Activated T-helper 17 cell treated with anti-CD3 and anti-CD28 coated beads, Interleukin-2, amount 50 U/mL, for 72 hours (primary cell): ENCODE data around the gene EGLN2. TPM values are rescaled to one million over a fixed set of nuclear protein-coding genes. Genes with fewer than 3 reads are reported as not detected.

Experiments used
- ATAC-seq: fragments of 150-1000 bp; cut with Tn5 transposase; replicated peaks from 2 replicates; pipeline ENCODE4 v1.10.0; 2021; ENCODE audit warnings: mild to moderate bottlenecking, moderate library complexity
- H3K27ac Mint-ChIP-seq: one replicate; pipeline ENCODE4 v1.8.0; 2022; ENCODE audit warnings: mixed read lengths
- H3K27me3 Mint-ChIP-seq: one replicate; pipeline ENCODE4 v1.8.0; 2022; ENCODE audit warnings: mixed read lengths
- H3K36me3 Mint-ChIP-seq: one replicate; pipeline ENCODE4 v1.8.0; 2022; ENCODE audit warnings: low read depth, mild to moderate bottlenecking, mixed read lengths
- H3K4me1 Mint-ChIP-seq: one replicate; pipeline ENCODE4 v1.8.0; 2022; ENCODE audit warnings: mixed read lengths
- H3K4me3 Mint-ChIP-seq: one replicate; pipeline ENCODE4 v1.8.0; 2022; ENCODE audit warnings: mild to moderate bottlenecking, mixed read lengths
- H3K9me3 Mint-ChIP-seq: one replicate; pipeline ENCODE4 v1.8.0; 2022; ENCODE audit warnings: mixed read lengths
- total RNA-seq, 2 donors: library from RNA; stranded (reverse); gene quantifications; one replicate each; pipeline ENCODE4 v1.2.3, GENCODE V29; 2022

The EGLN2 gene
- 10 to 100 TPM; 78.1 to 86.8 TPM for total RNA-seq

- no peaks in the 10 kb centered on the region for H3K9me3 Mint-ChIP-seq
- H3K27ac Mint-ChIP-seq = peak within 1 kb of the TSS; percentile 95
- ATAC-seq = peak; percentile 87
- H3K36me3 Mint-ChIP-seq = peaks cover 50% of the 10 kb centered on the region
- H3K27me3 Mint-ChIP-seq = no peaks in the 10 kb centered on the region
- peaks cover 38% of the 10 kb centered on the region for H3K4me1 Mint-ChIP-seq
- H3K4me3 Mint-ChIP-seq = peak within 1 kb of the TSS; percentile 94
Observed at GRCh38 chr19:40798683-40799557, at the start of gene EGLN2. Gene EGLN2 (plus strand): TSS chr19:40799191. CDS start chr19:40800573, 1,382 bp downstream.

- no peaks in the 10 kb centered on the region for H3K27me3 Mint-ChIP-seq
- H3K4me3 Mint-ChIP-seq = peak within 1 kb of the TSS; percentile 97
- H3K36me3 Mint-ChIP-seq = peaks cover 55% of the 10 kb centered on the region
- peak; percentile 86 for ATAC-seq
- H3K9me3 Mint-ChIP-seq = no peaks in the 10 kb centered on the region
- peaks cover 14% of the 10 kb centered on the region for H3K4me1 Mint-ChIP-seq
- peak within 1 kb of the TSS; percentile 97 for H3K27ac Mint-ChIP-seq
Observed at GRCh38 chr19:40750058-40750873, 48.7 kb upstream of the EGLN2 start, which contains the start of gene ACTMAP. Gene ACTMAP (minus strand): TSS chr19:40750477. CDS start chr19:40749803, 674 bp downstream.

GRCh38 chr19:40750874-40751537 is 48.0 kb upstream of the EGLN2 start, which contains the start of gene SNRPA:
Gene SNRPA (plus strand): TSS chr19:40751203. CDS start chr19:40751409, 206 bp downstream.
- Mint-ChIP-seq H3K36me3 (peaks cover 62% of the 10 kb centered on the region), H3K4me1 (peaks cover 18% of the 10 kb centered on the region)
- ATAC-seq = peak; percentile 74

GRCh38 chr19:40752257-40752781 is 46.7 kb upstream of the EGLN2 start:
- H3K4me1 Mint-ChIP-seq = peaks cover 25% of the 10 kb centered on the region
- ATAC-seq = no peak
- peaks cover 75% of the 10 kb centered on the region for H3K36me3 Mint-ChIP-seq
- peak overlapping the region; percentile 97 for H3K27ac Mint-ChIP-seq
- peak overlapping the region; percentile 97 for H3K4me3 Mint-ChIP-seq
- H3K27me3 Mint-ChIP-seq = no peaks in the 10 kb centered on the region
- no peaks in the 10 kb centered on the region for H3K9me3 Mint-ChIP-seq

More at GRCh38 chr19:40750874-40751537, 48.0 kb upstream of the EGLN2 start, which contains the start of gene SNRPA:
- H3K9me3 Mint-ChIP-seq = no peaks in the 10 kb centered on the region
- H3K27me3 Mint-ChIP-seq = no peaks in the 10 kb centered on the region
- H3K27ac Mint-ChIP-seq = peak within 1 kb of the TSS; percentile 97
- peak within 1 kb of the TSS; percentile 97 for H3K4me3 Mint-ChIP-seq

- Mint-ChIP-seq H3K27me3 (no peaks in the 10 kb centered on the region), H3K36me3 (peaks cover 99% of the 10 kb centered on the region), H3K4me3 (peak overlapping the region; percentile 97), H3K4me1 (peaks cover 29% of the 10 kb centered on the region), H3K27ac (peak overlapping the region; percentile 86), H3K9me3 (no peaks in the 10 kb centered on the region)
- ATAC-seq = peak; percentile 7
Observed at GRCh38 chr19:40754611-40755247, 44.3 kb upstream of the EGLN2 start.

GRCh38 chr19:40755248-40755624 is 43.8 kb upstream of the EGLN2 start:
- Mint-ChIP-seq H3K27me3 (no peaks in the 10 kb centered on the region), H3K4me3 (peak overlapping the region; percentile 97), H3K9me3 (no peaks in the 10 kb centered on the region), H3K36me3 (peaks cover 99% of the 10 kb centered on the region), H3K27ac (peak overlapping the region; percentile 86), H3K4me1 (peaks cover 33% of the 10 kb centered on the region)
- no peak for ATAC-seq

- H3K36me3 Mint-ChIP-seq = peaks cover 99% of the 10 kb centered on the region
- H3K27ac Mint-ChIP-seq = peak overlapping the region; percentile 86
- H3K4me1 Mint-ChIP-seq = peaks cover 36% of the 10 kb centered on the region
- H3K4me3 Mint-ChIP-seq = peak overlapping the region; percentile 97
- no peaks in the 10 kb centered on the region for H3K27me3 Mint-ChIP-seq
- no peak for ATAC-seq
- H3K9me3 Mint-ChIP-seq = no peaks in the 10 kb centered on the region
Observed at GRCh38 chr19:40755791-40756190, 43.2 kb upstream of the EGLN2 start.

- H3K27me3 Mint-ChIP-seq = no peaks in the 10 kb centered on the region
- peaks cover 99% of the 10 kb centered on the region for H3K36me3 Mint-ChIP-seq
- H3K4me1 Mint-ChIP-seq = peaks cover 39% of the 10 kb centered on the region
- peak overlapping the region; percentile 97 for H3K4me3 Mint-ChIP-seq
- H3K9me3 Mint-ChIP-seq = no peaks in the 10 kb centered on the region
- peak overlapping the region; percentile 86 for H3K27ac Mint-ChIP-seq
- ATAC-seq = peak; percentile 81
Observed at GRCh38 chr19:40756502-40757110, 42.4 kb upstream of the EGLN2 start.

- H3K4me1 Mint-ChIP-seq = peaks cover 48% of the 10 kb centered on the region
- no peak for ATAC-seq
Observed at GRCh38 chr19:40758491-40758890, 40.5 kb upstream of the EGLN2 start.

GRCh38 chr19:40759352-40759751 is 39.6 kb upstream of the EGLN2 start:
- H3K36me3 Mint-ChIP-seq = peaks cover 100% of the 10 kb centered on the region
- ATAC-seq = no peak
- H3K9me3 Mint-ChIP-seq = no peaks in the 10 kb centered on the region
- no peaks in the 10 kb centered on the region for H3K27me3 Mint-ChIP-seq
- peak overlapping the region; percentile 37 for H3K27ac Mint-ChIP-seq
- peak overlapping the region; percentile 2 for H3K4me3 Mint-ChIP-seq
- peaks cover 54% of the 10 kb centered on the region for H3K4me1 Mint-ChIP-seq

More at GRCh38 chr19:40758491-40758890, 40.5 kb upstream of the EGLN2 start:
- Mint-ChIP-seq H3K36me3 (peaks cover 100% of the 10 kb centered on the region), H3K27ac (peak overlapping the region; percentile 61), H3K27me3 (no peaks in the 10 kb centered on the region), H3K9me3 (no peaks in the 10 kb centered on the region), H3K4me3 (peak overlapping the region; percentile 42)

- Mint-ChIP-seq H3K4me1 (peaks cover 40% of the 10 kb centered on the region), H3K36me3 (peaks cover 99% of the 10 kb centered on the region), H3K9me3 (no peaks in the 10 kb centered on the region), H3K4me3 (no peak overlapping the region), H3K27ac (peak overlapping the region; percentile 66), H3K27me3 (no peaks in the 10 kb centered on the region)
- no peak for ATAC-seq
Observed at GRCh38 chr19:40762754-40763470, 36.1 kb upstream of the EGLN2 start.

GRCh38 chr19:40763526-40763925 is 35.5 kb upstream of the EGLN2 start:
- Mint-ChIP-seq H3K27me3 (no peaks in the 10 kb centered on the region), H3K27ac (peak overlapping the region; percentile 66), H3K4me3 (no peak overlapping the region)

More at GRCh38 chr19:40763526-40763925, 35.5 kb upstream of the EGLN2 start:
- Mint-ChIP-seq H3K4me1 (peaks cover 40% of the 10 kb centered on the region), H3K36me3 (peaks cover 95% of the 10 kb centered on the region), H3K9me3 (no peaks in the 10 kb centered on the region)
- no peak for ATAC-seq
